HG02884 (cell line): ENCODE data around the gene ARHGEF33.
"Not testable (repeated sequence)": the region's sequence is repeated elsewhere in the genome, so short reads cannot be mapped to it uniquely, and the experiment has no call there.

Experiments
- ATAC-seq: cut with Tn5 transposase; IDR thresholded peaks from one replicate; pipeline ENCODE4 v1.9.1; 2021; ENCODE audit warnings: mild to moderate bottlenecking, moderate library complexity; ENCODE audit not compliant: unreplicated experiment

Gene ARHGEF33

DNA sequence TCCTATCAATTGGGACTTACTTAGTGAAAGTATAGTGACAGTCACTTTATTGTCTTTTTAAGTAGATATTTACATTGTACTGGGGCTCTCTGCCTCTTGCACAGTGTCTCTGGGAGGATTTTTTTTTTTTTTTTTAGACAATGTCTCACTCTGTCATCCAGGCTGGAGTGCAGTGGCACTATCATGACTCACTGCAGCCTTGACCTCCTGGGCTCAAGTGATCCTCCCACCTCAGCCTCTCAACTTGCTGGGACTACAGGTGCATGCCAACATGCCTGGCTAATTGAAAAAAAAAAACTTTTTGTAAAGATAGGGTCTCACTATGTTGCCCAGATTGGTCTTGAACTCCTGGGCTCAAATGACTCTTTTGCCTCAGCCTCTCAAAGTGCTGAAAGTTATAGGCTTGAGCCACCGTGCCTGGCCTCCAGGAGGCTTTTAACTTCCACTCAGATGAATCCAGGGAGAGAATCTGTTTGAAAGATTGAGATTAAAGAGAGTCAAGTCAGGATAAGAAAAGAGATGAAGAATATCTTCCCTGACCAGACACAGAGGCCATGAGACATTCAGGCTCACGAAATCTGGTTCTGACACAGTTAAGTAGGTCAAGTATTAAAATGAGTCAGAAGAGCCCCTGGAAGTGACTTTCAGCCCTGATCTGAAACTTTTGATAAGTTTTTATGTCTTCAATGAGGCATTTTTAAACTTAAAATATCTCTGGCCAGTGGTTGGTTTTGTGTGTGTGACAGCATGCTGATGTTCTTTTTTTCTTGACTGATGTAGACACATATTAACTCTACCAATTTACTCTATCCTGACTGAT is 18.3 kb downstream of the ARHGEF33 start:
- ATAC-seq, result peak; percentile 88

DNA sequence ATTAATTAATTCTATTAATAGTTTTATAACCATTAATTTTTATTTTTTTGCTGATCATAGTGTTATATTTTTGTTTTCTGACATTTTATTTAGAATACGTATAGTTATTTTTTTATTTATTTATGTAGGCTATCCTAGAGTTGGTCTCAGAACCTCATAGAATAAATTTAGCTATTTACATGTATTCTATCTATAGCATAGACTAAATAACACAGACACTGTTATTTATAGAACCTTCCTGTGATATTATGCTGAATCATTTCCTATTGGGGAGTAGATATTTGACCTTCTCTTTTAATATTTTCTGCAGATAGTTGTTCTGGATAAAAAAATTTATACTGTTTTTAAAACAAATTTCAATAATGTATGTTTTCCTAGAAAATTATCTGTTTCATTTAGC is 20.2 kb downstream of the ARHGEF33 start:
- no peak for ATAC-seq

DNA sequence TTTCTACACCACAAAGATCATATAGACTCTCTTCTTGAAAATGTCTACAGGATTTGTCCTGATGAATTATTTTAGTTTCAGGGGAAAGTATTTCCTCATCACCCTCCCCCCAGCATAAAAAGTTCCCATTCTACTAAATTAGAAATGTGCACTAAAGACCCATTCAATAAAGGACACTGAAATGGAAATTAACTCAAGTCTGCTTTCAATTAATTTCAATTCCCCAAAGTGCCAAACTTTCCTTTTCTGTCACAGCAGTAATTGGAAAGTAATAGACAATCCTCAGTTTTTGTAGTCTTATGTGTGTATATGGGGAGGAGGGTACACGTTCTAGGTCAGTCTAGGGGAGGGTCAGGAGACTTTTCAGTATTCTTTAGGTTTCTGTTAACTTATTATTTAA is 21.5 kb downstream of the ARHGEF33 start:
- no peak for ATAC-seq

DNA sequence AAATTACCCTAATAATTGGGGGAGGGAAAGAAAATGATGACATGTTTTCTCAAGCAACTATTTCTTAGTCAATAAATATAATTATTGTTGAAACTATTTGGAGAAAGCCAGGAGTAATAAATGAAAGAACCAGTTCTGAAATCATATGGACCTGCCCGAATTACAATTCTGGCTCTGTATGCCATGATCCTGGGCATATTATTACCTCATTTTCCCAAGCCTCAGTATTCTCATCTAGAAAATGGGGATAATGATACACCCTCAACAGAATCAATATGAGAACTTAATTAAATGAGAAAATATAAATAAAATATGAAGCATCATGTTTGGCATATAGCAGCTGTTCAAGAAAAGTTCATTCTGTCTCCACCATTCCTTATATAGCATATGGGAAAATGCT is 22.9 kb downstream of the ARHGEF33 start:
- ATAC-seq, result no peak

DNA sequence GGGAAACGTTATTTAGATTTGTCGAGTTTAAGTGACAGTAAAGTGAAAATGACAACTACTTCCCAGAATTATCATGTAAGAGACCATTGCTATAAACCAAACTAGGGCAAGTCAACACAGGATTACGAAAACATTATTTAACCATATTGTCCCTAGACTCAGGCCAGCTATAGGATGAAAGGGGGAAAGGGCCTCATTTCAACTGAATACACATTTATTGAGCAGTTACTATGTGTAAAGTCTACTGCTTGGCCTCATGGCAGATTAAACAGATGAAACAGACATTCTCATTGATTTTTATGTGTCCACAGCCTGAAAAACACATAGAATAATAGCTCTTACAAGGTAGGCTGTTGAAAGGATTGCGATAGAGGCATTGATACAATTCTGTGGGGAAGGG is 32.7 kb downstream of the ARHGEF33 start:
- no peak for ATAC-seq

DNA sequence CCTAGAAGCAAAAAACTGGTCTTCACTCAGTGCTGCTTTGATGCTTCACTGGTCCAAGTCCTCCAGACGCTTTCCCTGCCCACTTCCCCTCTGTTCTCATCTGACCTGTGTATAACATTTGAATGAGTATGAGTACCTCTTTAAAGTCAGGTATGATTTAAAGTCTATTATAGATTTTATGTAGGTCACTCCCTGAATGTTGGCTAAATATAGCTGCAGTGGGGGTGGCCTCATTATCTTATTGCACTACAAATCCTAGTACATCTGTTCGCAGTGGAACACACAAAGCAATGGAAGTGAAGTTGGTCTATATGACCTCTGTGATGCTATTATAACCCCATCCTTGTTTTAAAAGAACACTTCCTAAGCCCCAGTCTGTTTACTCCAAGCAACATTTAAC is 33.2 kb downstream of the ARHGEF33 start:
- no peak for ATAC-seq

DNA sequence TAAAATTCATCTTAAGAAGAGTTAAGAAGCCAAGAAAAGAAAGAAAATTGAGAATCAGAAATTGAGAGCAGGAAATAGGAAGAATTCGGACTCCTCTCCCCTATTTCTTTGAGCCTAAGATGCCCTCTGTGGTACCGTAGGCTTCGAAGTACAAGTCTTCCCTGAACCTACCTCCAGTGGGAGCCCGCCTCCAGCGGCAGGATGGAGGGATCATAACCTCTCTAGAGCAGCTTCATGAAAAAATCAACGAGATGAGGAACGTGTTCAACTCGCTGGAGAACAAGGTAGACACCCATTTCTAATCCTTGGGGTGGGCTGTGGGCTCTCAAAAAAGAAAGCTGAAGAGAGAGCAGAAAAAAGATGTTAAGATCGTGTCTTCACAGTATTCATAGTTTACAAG is 36.3 kb downstream of the ARHGEF33 start:
- no peak for ATAC-seq

DNA sequence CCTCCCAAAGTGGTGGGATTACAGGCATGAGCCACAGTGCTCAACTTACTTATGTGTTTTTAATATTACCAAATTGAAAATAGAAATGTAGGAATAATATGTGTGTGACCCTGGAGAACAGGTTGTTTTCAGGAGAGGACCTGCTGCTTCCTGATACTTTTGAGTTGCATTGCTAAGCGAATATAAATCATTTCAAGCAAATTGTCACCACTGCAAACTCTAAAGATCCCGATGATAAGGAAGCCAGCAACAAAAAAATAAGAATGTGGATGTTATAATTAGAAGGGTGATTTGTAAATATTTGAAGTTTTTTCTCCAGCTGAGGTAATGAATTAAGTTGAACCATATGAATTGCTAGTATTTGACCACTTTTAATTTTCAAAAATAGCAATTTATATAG is 40.9 kb downstream of the ARHGEF33 start:
- no peak for ATAC-seq

DNA sequence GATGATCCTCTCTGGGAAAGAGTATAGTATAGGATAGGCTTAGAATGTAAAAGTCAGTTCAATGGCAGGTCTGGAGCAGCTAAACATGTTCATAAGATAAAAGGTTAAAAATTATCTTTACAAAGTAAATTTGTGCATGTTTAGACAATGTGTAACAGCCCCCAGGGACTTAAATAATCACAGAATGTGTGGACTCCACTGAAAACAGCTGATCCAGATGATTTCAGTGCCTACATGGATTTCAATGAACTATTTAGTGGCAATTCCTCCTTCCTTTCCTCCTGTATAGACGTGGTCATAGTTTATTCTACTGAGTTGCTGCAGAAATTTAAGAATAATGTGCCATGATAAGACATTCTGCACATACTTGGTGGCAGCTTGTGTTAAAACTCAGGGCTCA is 42.9 kb downstream of the ARHGEF33 start:
- ATAC-seq, result no peak

DNA sequence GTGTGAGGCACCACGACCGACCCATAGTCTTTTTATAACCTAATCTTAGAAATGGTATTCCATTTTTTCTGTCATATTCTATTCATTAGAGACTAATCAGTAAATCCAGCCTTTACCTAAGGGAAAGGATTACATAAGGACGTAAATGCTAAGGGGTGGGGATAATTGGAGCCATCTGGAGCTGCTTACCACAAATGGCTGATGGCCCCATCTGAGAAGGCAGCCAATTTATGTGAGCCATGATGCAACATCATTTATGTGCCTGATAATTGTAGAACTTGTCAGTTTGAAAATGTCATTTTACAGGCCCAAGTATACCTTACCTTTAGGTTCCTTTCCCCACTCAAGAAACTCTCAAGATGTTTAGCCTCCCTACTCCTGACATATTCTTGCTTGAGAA is 44.0 kb downstream of the ARHGEF33 start:
- ATAC-seq, result no peak

DNA sequence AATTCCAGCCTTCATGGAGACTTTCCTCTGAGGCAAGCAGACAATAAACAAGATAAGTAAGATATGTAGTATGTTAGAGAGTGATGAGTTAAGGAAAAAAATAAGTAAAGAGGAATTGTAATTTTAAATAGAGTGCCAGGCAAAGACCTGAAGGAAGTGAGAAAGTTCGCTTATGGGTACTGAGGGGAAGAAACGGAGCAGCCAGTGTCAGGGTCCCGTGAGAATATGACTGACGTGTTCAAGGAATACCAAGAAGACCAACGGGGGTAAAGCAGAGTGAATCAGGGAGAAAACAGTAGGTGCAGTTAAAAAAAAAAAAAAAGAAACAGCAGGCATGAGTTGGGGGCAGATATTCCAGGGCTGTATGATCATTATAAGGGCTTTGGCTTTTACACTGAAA is 45.1 kb downstream of the ARHGEF33 start:
- no peak for ATAC-seq

DNA sequence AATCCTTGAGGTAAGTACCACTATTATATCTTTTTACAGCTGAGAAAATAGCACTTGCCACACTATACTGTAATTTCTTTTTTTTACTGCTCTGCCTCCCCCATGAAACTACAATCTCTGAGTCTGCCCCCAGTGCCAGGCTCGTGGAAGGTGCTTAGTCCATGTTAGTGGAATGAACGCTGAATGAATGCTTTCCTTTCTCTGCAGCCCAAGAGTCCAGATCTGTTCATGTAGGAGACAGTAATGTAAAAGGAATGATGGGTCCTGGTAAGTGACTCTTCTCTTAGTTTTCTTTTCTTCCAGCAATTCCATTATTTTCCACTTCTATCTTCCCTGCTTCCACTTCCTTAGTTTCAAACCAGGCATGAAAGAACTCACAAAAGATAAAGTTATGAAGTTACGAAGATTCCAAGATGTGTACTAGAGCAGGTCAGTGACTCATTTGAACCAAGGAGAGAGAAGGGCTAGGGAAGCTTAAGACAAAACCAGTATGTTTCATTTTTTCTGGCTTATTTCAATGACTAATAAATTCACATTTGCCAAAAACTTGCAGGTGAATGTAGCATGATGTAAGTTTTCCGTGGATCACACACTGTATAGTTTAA is 46.0 kb downstream of the ARHGEF33 start:
- ATAC-seq, result no peak

DNA sequence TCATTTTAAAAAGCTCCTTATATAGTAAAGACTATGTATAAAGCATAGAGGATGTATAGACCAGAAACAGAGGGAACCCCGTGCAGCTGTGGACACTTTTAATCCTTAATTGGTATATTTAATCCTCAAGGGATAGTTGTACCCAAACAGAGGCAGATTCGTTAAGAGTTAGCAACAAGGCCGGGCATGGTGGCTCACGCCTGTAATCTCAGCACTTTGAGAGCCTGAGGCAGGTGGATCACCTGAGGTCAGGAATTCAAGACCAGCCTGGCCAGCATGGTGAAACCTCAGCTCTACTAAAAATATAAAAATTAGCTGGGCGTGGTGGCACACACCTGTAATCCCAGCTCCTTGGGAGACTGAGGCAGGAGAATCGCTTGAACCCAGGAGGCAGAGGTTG is 46.8 kb downstream of the ARHGEF33 start:
- ATAC-seq, result not testable (repeated sequence)

DNA sequence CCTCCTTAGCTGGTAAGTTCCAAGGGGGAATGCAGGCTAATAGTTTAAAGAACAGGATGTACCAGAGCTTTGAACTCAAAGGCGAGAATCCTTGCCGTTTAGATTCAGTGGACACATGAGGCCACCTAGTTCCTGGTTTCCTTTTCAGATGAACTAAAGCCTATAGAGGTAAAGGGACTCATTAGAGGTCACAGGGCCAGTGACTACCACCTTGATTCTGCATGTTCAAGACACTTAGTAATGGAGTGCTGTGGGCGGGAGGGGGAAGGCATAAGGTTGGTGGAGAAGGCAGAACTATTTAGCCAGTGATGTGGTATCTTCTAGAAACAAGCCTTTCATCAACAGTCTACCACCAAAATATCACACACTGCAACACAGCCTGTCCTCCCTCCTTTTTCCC is 47.9 kb downstream of the ARHGEF33 start:
- no peak for ATAC-seq

DNA sequence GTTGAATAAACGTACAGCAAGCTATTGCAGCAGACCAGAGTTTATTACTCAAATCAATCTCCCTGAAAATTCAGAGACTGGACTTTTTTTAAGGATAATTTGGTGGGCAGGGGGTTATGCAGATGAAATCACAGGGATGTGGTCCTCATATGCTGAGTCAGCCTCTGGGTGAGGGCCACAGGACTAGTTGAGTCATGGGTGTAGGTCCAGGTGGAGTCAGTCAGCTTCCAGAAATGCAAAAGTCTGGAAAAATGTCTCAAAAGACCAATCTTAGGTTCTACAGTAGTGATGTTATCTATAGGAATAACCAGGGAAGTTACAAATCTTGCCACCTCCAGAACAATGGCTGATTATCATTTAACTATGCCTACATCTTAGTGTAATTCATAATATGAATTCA is 51.1 kb downstream of the ARHGEF33 start:
- ATAC-seq, result no peak

DNA sequence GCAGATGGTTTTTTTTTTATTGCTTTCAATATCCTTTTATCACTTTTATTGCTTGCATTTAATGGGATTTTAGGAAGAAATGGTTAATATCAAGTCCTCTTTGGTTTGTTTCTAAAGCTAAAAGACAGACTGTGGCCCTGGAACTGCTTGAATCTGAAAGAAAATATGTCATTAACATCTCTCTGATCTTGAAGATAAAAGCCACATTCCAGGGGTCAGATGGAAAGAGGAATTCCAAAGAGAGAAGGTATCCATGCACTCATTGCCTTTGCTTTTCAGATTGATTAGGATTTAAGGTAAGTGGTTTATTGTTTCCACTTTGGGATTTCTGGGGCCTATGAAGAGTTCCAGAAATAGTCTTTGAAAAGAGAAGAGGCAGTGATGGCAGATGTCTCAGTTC is 54.1 kb downstream of the ARHGEF33 start:
- no peak for ATAC-seq

DNA sequence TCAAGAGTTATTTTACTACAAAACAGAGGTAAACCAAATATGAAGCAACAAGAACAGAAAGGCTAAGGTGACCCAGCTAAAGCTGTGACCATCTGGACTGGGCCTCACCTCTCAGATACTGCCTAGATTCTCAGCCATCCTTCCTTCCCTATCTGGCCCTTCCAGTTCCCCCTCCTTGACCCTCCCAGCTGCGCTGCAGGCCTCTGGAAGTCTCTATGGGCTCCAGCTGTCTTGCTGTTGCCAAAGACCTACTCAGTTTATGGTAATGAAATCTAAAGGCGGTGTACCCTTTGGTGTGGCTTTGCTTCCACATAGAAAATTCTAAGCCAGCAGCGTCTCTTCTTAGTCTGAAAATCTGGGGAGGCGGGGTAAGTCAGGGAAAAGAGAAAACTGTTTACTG is 55.7 kb downstream of the ARHGEF33 start:
- no peak for ATAC-seq

DNA sequence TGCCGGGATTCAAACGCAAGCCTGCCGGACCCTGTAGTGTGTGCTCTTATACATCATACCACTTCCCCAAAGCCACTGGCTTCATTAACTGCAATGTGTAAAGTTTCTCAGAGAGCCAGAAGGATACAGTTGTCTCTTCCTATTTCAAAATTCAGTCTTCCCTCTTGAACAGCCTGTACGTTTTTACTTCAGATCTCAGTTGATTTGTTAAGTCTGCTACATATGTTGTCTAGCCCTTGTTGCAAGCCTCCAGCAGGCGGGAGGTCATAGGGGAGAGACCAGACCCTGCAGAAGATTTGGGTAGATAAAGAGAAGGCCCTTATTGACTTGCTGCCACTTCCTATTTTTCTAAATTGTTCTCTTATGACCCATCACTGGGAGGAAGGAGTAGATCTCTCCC is 56.2 kb downstream of the ARHGEF33 start:
- ATAC-seq, result no peak

DNA sequence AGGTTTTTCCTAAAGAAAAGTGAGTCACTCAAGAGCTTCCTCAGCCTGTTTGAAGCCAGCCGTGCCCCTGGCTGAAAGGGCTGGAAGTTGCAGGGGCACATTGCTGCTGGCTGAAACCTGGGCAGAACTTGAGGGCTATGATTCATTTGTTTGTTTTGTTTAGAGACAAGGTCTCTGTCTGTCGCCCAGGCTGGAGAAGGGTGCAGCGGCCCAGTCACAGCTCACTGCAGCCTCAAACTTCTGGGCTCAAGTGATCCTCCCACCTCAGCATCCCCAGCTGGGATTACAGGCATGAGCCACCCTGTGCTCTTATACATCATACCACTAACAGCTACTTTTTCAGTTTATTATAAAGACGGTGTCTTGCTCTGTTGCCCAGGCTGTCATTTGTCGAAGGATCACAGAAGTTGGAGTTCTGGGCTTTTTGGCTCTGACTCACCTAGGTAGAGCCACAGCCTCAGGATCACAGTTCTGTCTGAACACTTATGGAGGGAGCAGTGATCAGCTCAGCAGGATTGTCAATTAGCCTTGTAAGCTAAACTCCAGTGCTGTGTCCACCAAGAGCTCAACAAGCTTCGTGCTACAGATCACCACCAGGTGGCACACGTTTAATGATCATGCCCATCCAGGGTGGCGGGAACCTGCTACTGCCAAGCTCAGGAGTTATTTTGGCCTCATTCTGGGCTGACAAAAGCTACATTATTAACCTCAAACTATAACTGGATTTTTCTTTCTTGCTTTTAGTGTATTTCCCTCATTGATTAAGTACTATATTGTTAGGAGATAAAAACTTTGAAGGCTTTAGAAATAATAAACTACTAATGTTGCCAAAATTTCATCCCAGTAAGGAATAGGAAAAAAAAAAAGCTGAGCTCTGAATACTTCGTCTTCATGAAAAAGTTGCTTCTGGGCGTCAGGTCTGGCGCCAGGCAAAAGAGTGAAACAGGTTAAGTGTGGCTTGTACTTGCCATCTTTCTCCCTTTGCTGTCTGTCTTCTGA is 57.9 kb downstream of the ARHGEF33 start:
- ATAC-seq, result peak; percentile 76

DNA sequence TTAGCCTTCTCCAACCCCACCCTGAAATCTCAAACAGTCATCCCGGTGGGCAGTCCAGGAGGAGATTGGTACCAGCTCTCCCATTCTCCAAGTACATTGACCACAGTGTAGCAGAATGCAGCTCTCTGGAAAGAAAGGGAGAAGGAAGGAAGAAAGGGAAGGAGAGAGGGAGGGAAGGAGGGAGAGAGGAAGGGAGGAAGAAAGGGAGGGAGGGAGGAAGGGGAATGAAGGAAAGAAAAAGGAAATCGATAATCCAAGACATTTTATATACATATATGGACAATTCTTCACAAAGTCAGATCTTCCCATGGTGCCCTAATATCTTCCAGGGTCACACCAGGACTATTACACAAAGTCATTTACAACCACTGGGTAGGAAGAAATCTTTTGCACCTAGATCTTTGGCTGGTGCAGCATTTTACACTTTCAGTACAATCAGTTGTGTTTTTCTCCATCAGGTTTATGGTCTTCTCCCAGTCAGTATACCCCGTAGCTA is 58.8 kb downstream of the ARHGEF33 start:
- no peak for ATAC-seq

DNA sequence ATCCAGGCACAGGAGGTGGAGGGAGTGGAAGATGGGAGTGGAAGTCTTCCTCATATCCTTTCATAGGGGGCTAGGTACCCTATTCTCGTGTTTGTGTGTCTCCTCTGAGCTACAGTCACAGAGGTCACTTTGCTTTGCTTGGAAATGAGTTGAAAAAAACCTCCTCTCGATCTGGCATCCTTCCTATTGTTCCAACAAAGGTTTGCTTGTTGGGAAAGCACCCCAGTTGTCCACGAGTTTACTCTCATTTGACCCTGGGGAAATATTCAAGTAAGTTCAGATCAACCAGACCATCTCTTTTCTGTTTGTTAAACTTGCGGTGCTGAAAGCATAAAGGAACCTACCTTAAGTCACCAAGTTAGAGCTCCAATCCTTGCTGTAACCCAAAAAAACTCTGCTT is 59.3 kb downstream of the ARHGEF33 start:
- no peak for ATAC-seq
